Activated naive CD4-positive, alpha-beta T cell treated with anti-CD3 and anti-CD28 coated beads, Interleukin-2, amount 10 ng/mL, durations not matched to agents 7 days and 5 days (primary cell): ENCODE measurements around the gene NDUFA8.

Experiments used
- CTCF ChIA-PET: fragments of 350-600 bp; sonication (Branson Sonifier 250); formaldehyde crosslinking; loops from one replicate; lab custom pipeline; 2021; ENCODE audit warnings: antibody characterized with exemption; lab: Charles Lee
- DNase-seq: peaks from one replicate; pipeline ENCODE4 v3.0.0-alpha.2; 2020
- H3K27ac Mint-ChIP-seq: one replicate; pipeline ENCODE4 v1.8.0; 2021; ENCODE audit warnings: mild to moderate bottlenecking, moderate library complexity, mixed read lengths
- H3K27me3 Mint-ChIP-seq: one replicate; pipeline ENCODE4 v1.8.0; 2021; ENCODE audit warnings: mild to moderate bottlenecking, mixed read lengths
- H3K36me3 Mint-ChIP-seq: one replicate; pipeline ENCODE4 v1.8.0; 2021; ENCODE audit warnings: mixed read lengths
- H3K4me1 Mint-ChIP-seq: one replicate; pipeline ENCODE4 v1.8.0; 2021; ENCODE audit warnings: mixed read lengths
- H3K4me3 Mint-ChIP-seq: one replicate; pipeline ENCODE4 v1.8.0; 2021; ENCODE audit warnings: mild to moderate bottlenecking, moderate library complexity, mixed read lengths
- H3K9me3 Mint-ChIP-seq: one replicate; pipeline ENCODE4 v1.8.0; 2021; ENCODE audit warnings: mixed read lengths

Gene NDUFA8

GRCh38 chr9:122138560-122139268 lies 20.9 kb downstream of the NDUFA8 start:
- no peak for DNase-seq
- H3K4me1 Mint-ChIP-seq = no peaks in the 10 kb centered on the region
- peaks cover 4% of the 10 kb centered on the region for H3K27me3 Mint-ChIP-seq
- H3K36me3 Mint-ChIP-seq = peaks cover 5% of the 10 kb centered on the region
- no peak overlapping the region for H3K4me3 Mint-ChIP-seq
- CTCF ChIA-PET = interaction anchor here (1.7 kb wide), 1 partner anchor 15 kb away, joined by 9 read pairs; no protein-coding TSS in a partner anchor
- H3K27ac Mint-ChIP-seq = no peak overlapping the region
- H3K9me3 Mint-ChIP-seq = no peaks in the 10 kb centered on the region

GRCh38 chr9:122135529-122135859 lies 24.1 kb downstream of the NDUFA8 start:
- no peak overlapping the region for H3K27ac Mint-ChIP-seq
- H3K27me3 Mint-ChIP-seq = peaks cover 31% of the 10 kb centered on the region

GRCh38 chr9:122134822-122135528 lies 24.6 kb downstream of the NDUFA8 start:
- H3K4me3 Mint-ChIP-seq = no peak overlapping the region
- H3K27me3 Mint-ChIP-seq = peaks cover 32% of the 10 kb centered on the region
- CTCF ChIA-PET = interaction anchor here (0.9 to 1.8 kb wide), 4 partner anchors 10 to 214 kb away, joined by 3 to 7 read pairs (median 4); no protein-coding TSS in a partner anchor
- H3K4me1 Mint-ChIP-seq = no peaks in the 10 kb centered on the region
- H3K36me3 Mint-ChIP-seq = no peaks in the 10 kb centered on the region
- H3K9me3 Mint-ChIP-seq = no peaks in the 10 kb centered on the region
- DNase-seq = no peak
- no peak overlapping the region for H3K27ac Mint-ChIP-seq

More at GRCh38 chr9:122135529-122135859, 24.1 kb downstream of the NDUFA8 start:
- H3K9me3 Mint-ChIP-seq = no peaks in the 10 kb centered on the region
- no peaks in the 10 kb centered on the region for H3K36me3 Mint-ChIP-seq
- no peak for DNase-seq
- CTCF ChIA-PET = interaction anchor here (0.9 to 1.8 kb wide), 4 partner anchors 10 to 214 kb away, joined by 3 to 6 read pairs (median 3); no protein-coding TSS in a partner anchor
- no peaks in the 10 kb centered on the region for H3K4me1 Mint-ChIP-seq
- H3K4me3 Mint-ChIP-seq = no peak overlapping the region

GRCh38 chr9:122133984-122134535 lies 25.5 kb downstream of the NDUFA8 start:
- H3K4me3 Mint-ChIP-seq = no peak overlapping the region
- peaks cover 37% of the 10 kb centered on the region for H3K27me3 Mint-ChIP-seq
- no peaks in the 10 kb centered on the region for H3K9me3 Mint-ChIP-seq
- no peak overlapping the region for H3K27ac Mint-ChIP-seq
- no peaks in the 10 kb centered on the region for H3K4me1 Mint-ChIP-seq
- CTCF ChIA-PET = interaction anchor here (0.6 to 1.6 kb wide), 2 partner anchors 35 to 36 kb away, joined by 4 to 7 read pairs; no protein-coding TSS in a partner anchor
- no peaks in the 10 kb centered on the region for H3K36me3 Mint-ChIP-seq
- DNase-seq = no peak

GRCh38 chr9:122133263-122133983 lies 26.2 kb downstream of the NDUFA8 start:
- Mint-ChIP-seq H3K4me1 (no peaks in the 10 kb centered on the region), H3K36me3 (no peaks in the 10 kb centered on the region), H3K4me3 (no peak overlapping the region), H3K27me3 (peaks cover 44% of the 10 kb centered on the region), H3K27ac (no peak overlapping the region), H3K9me3 (no peaks in the 10 kb centered on the region)
- no peak for DNase-seq
- CTCF ChIA-PET = interaction anchor here (0.6 to 1.6 kb wide), 4 partner anchors 11 to 218 kb away, joined by 3 to 7 read pairs (median 4); no protein-coding TSS in a partner anchor

- Mint-ChIP-seq H3K27me3 (peaks cover 52% of the 10 kb centered on the region), H3K36me3 (no peaks in the 10 kb centered on the region), H3K27ac (no peak overlapping the region), H3K4me3 (no peak overlapping the region), H3K4me1 (peaks cover under 1% of the 10 kb centered on the region), H3K9me3 (no peaks in the 10 kb centered on the region)
- no peak for DNase-seq
- CTCF ChIA-PET = interaction anchor here (0.7 to 1.3 kb wide), 4 partner anchors 10 to 218 kb away, joined by 3 to 5 read pairs (median 3); no protein-coding TSS in a partner anchor
Measured at GRCh38 chr9:122132539-122132938, 27.0 kb downstream of the NDUFA8 start.

- H3K27ac Mint-ChIP-seq = no peak overlapping the region
- H3K36me3 Mint-ChIP-seq = no peaks in the 10 kb centered on the region
- no peak overlapping the region for H3K4me3 Mint-ChIP-seq
- no peaks in the 10 kb centered on the region for H3K9me3 Mint-ChIP-seq
- peaks cover 58% of the 10 kb centered on the region for H3K27me3 Mint-ChIP-seq
- CTCF ChIA-PET = interaction anchor here (0.7 to 1.3 kb wide), 2 partner anchors 9 to 12 kb away, joined by 3 to 5 read pairs; no protein-coding TSS in a partner anchor
- DNase-seq = no peak
- H3K4me1 Mint-ChIP-seq = peaks cover 6% of the 10 kb centered on the region
Measured at GRCh38 chr9:122131401-122132001, 28.1 kb downstream of the NDUFA8 start.

GRCh38 chr9:122130837-122131236 lies 28.7 kb downstream of the NDUFA8 start:
- Mint-ChIP-seq H3K27ac (no peak overlapping the region), H3K27me3 (peaks cover 65% of the 10 kb centered on the region), H3K36me3 (no peaks in the 10 kb centered on the region), H3K9me3 (no peaks in the 10 kb centered on the region), H3K4me3 (no peak overlapping the region), H3K4me1 (peaks cover 13% of the 10 kb centered on the region)
- CTCF ChIA-PET = no interaction called here
- DNase-seq = no peak

- Mint-ChIP-seq H3K4me1 (peaks cover 18% of the 10 kb centered on the region), H3K9me3 (no peaks in the 10 kb centered on the region), H3K4me3 (no peak overlapping the region), H3K27ac (no peak overlapping the region), H3K36me3 (no peaks in the 10 kb centered on the region), H3K27me3 (peaks cover 74% of the 10 kb centered on the region)
- CTCF ChIA-PET = interaction anchor here (11.2 to 17.1 kb wide), 2 partner anchors 33 to 222 kb away, joined by 248 to 303 read pairs; no protein-coding TSS in a partner anchor
- DNase-seq = no peak
Measured at GRCh38 chr9:122129969-122130368, 29.6 kb downstream of the NDUFA8 start.

- no peak overlapping the region for H3K4me3 Mint-ChIP-seq
- H3K4me1 Mint-ChIP-seq = peaks cover 18% of the 10 kb centered on the region
- CTCF ChIA-PET = interaction anchor here (11.2 to 17.1 kb wide), 2 partner anchors 32 to 223 kb away, joined by 248 to 303 read pairs; no protein-coding TSS in a partner anchor
- H3K27me3 Mint-ChIP-seq = peaks cover 84% of the 10 kb centered on the region
- H3K36me3 Mint-ChIP-seq = no peaks in the 10 kb centered on the region
- H3K27ac Mint-ChIP-seq = no peak overlapping the region
- no peaks in the 10 kb centered on the region for H3K9me3 Mint-ChIP-seq
- DNase-seq = no peak
Measured at GRCh38 chr9:122128969-122129343, 30.6 kb downstream of the NDUFA8 start.

GRCh38 chr9:122128007-122128968 lies 31.3 kb downstream of the NDUFA8 start:
- H3K27me3 Mint-ChIP-seq = peaks cover 88% of the 10 kb centered on the region
- no peak for DNase-seq
- CTCF ChIA-PET = interaction anchor here (1.5 to 17.1 kb wide), 3 partner anchors 14 to 224 kb away, joined by 5 to 303 read pairs (median 248); no protein-coding TSS in a partner anchor
- no peak overlapping the region for H3K27ac Mint-ChIP-seq
- no peak overlapping the region for H3K4me3 Mint-ChIP-seq
- peaks cover 18% of the 10 kb centered on the region for H3K4me1 Mint-ChIP-seq
- H3K36me3 Mint-ChIP-seq = no peaks in the 10 kb centered on the region
- no peaks in the 10 kb centered on the region for H3K9me3 Mint-ChIP-seq

- Mint-ChIP-seq H3K4me1 (peaks cover 18% of the 10 kb centered on the region), H3K27ac (no peak overlapping the region), H3K36me3 (no peaks in the 10 kb centered on the region), H3K9me3 (no peaks in the 10 kb centered on the region), H3K27me3 (peaks cover 91% of the 10 kb centered on the region), H3K4me3 (no peak overlapping the region)
- no peak for DNase-seq
- CTCF ChIA-PET = interaction anchor here (1.5 to 17.1 kb wide), 4 partner anchors 15 to 225 kb away, joined by 3 to 303 read pairs (median 126); no protein-coding TSS in a partner anchor
Measured at GRCh38 chr9:122127396-122127798, 32.2 kb downstream of the NDUFA8 start.
